HCT116 (cell line): ENCODE measurements around the gene MRS2. TPM values are rescaled to one million over a fixed set of nuclear protein-coding genes. Genes with fewer than 3 reads are reported as not detected.

Experiments used
- ATAC-seq: fragments of 200-7000 bp; cut with Tn5 transposase; 2 replicates; pipeline ENCODE4 v1.9.1; 2020; ENCODE audit warnings: mild to moderate bottlenecking, moderate library complexity
- BruUV-seq: library from RNA; stranded (reverse); fragments of 400-500 nt; replicated peaks from 2 replicates; lab custom pipeline; 2021; lab: Mats Ljungman, UMichigan
- CTCF ChIA-PET: fragments of 300-600 bp; sonication (Branson Sonifier 250); formaldehyde crosslinking; loops from one replicate; lab custom pipeline; 2021; ENCODE audit warnings: antibody characterized with exemption; lab: Charles Lee
- POLR2A ChIA-PET: fragments of 300-600, 350-600 bp; sonication (Branson Sonifier 250); formaldehyde crosslinking; loops from one replicate; lab custom pipeline; 2021; ENCODE audit warnings: antibody characterized with exemption; lab: Charles Lee
- RAD21 ChIA-PET, 2 experiments: fragments of 300-600 bp; sonication (Branson Sonifier 250); formaldehyde crosslinking; loops; one replicate each; lab custom pipeline; 2023; ENCODE audit warnings: low total read pairs in 2 of 2; ENCODE audit not compliant: uncharacterized antibody in 2 of 2, unreplicated experiment in 2 of 2, low non-redundant PET in 1 of 2; lab: Charles Lee
- DNase-seq: peaks from one replicate; pipeline ENCODE4 v3.0.0-alpha.2; 2010; ENCODE audit warnings: low read depth, low spot score
- H2AFZ ChIP-seq: fragments of 200-600 bp; shearing (Covaris generic), sonication (generic); 2 replicates; pipeline ENCODE4 v1.6.1; 2017; ENCODE audit warnings: low read depth, mixed run types, mixed read lengths, antibody characterized with exemption, low read length; ENCODE audit not compliant: poor library complexity, severe bottlenecking
- H3K27ac ChIP-seq: 2 replicates; pipeline ENCODE4 v1.5.1; 2012; ENCODE audit warnings: low read depth, low read length
- H3K27me3 ChIP-seq: fragments of 200-600 bp; sonication (generic); 2 replicates; pipeline ENCODE4 v1.6.1; 2016; ENCODE audit warnings: mixed run types, low read length, mixed read lengths; ENCODE audit not compliant: insufficient read depth
- H3K36me3 ChIP-seq, 2 experiments: fragments of 200-500 bp in 1 of 2; fragments of 200-600 bp in 1 of 2; sonication (Bioruptor generic) in 1 of 2; sonication (generic) in 1 of 2; 2 replicates each; pipeline versions ENCODE4 v1.5.1 to v1.6.1; 2014 to 2016; ENCODE audit warnings: low read length in 2 of 2, inconsistent platforms in 1 of 2, mixed read lengths in 1 of 2, mixed run types in 1 of 2; ENCODE audit not compliant: insufficient read depth in 2 of 2, control insufficient read depth in 1 of 2
- H3K4me1 ChIP-seq, 2 experiments: fragments of 200-600 bp in 1 of 2; sonication (generic) in 1 of 2; 2 replicates each; pipeline versions ENCODE4 v1.5.1 to v1.6.1; 2012 to 2017; ENCODE audit warnings: low read length in 2 of 2, inconsistent platforms in 1 of 2, mild to moderate bottlenecking in 1 of 2, mixed read lengths in 1 of 2, mixed run types in 1 of 2, moderate library complexity in 1 of 2; ENCODE audit not compliant: insufficient read depth in 2 of 2, control insufficient read depth in 1 of 2
- H3K4me2 ChIP-seq: fragments of 200-600 bp; sonication (generic); 2 replicates; pipeline ENCODE4 v1.6.1; 2017; ENCODE audit warnings: mixed run types, low read length, mixed read lengths
- H3K4me3 ChIP-seq, 2 experiments: fragments of 200-600 bp in 1 of 2; sonication (generic) in 1 of 2; replicated peaks in 1 of 2; 2 replicates each; pipeline ENCODE4 v1.5.1; 2011 to 2016; ENCODE audit warnings: low read length in 2 of 2, control low read depth in 1 of 2, low read depth in 1 of 2, mild to moderate bottlenecking in 1 of 2, mixed read lengths in 1 of 2, mixed run types in 1 of 2
- H3K79me2 ChIP-seq: fragments of 200-600 bp; sonication (generic); 2 replicates; pipeline ENCODE4 v1.6.1; 2017; ENCODE audit warnings: mild to moderate bottlenecking, mixed run types, low read length, moderate library complexity, mixed read lengths; ENCODE audit not compliant: insufficient read depth
- H3K9ac ChIP-seq: fragments of 200-600 bp; sonication (generic); 2 replicates; pipeline ENCODE4 v1.6.1; 2016; ENCODE audit warnings: low read length, mixed read lengths
- H3K9me2 ChIP-seq: fragments of 200-600 bp; sonication (generic), shearing (Covaris generic); 2 replicates; pipeline ENCODE4 v1.6.1; 2017; ENCODE audit warnings: mixed run types, mild to moderate bottlenecking, moderate library complexity; ENCODE audit not compliant: insufficient read depth
- H3K9me3 ChIP-seq, 2 experiments: fragments of 200-500 bp in 1 of 2; fragments of 200-600 bp in 1 of 2; sonication (Bioruptor generic) in 1 of 2; sonication (generic) in 1 of 2; 2 replicates each; pipeline ENCODE4 v1.6.1; 2014 to 2017; ENCODE audit warnings: low read length in 2 of 2, mixed read lengths in 2 of 2, inconsistent platforms in 1 of 2, low read depth in 1 of 2, mild to moderate bottlenecking in 1 of 2, mixed run types in 1 of 2, moderate library complexity in 1 of 2; ENCODE audit not compliant: control insufficient read depth in 1 of 2, insufficient read depth in 1 of 2
- H4K20me1 ChIP-seq: fragments of 200-600 bp; sonication (generic), shearing (Covaris generic); 2 replicates; pipeline ENCODE4 v1.6.1; 2017; ENCODE audit warnings: mixed run types, mild to moderate bottlenecking, moderate library complexity; ENCODE audit not compliant: insufficient read depth
- CBX3 ChIP-seq: IDR thresholded peaks from 2 replicates; pipeline ENCODE4 v1.6.1; 2012; ENCODE audit warnings: low read depth
- CEBPB ChIP-seq: IDR thresholded peaks from 2 replicates; pipeline ENCODE4 v1.6.1; 2012; ENCODE audit warnings: low read depth
- EGR1 ChIP-seq: IDR thresholded peaks from 2 replicates; pipeline ENCODE4 v1.6.1; 2012; ENCODE audit warnings: low read depth
- EZH2phosphoT487 ChIP-seq: fragments of 200-600 bp; IDR thresholded peaks from 2 replicates; pipeline ENCODE4 v1.6.1; 2018; ENCODE audit warnings: antibody characterized with exemption, borderline replicate concordance
- MAX ChIP-seq: IDR thresholded peaks from 2 replicates; pipeline ENCODE4 v1.6.1; 2012
- RAD21 ChIP-seq: IDR thresholded peaks from 2 replicates; pipeline ENCODE4 v1.6.1; 2012; ENCODE audit warnings: low read depth, mild to moderate bottlenecking
- SRF ChIP-seq: IDR thresholded peaks from 2 replicates; pipeline ENCODE4 v1.6.1; 2012; ENCODE audit warnings: low read depth
- intact Hi-C: fragments of 100-400 bp; cut with micrococcal nuclease; formaldehyde crosslinking; loops from 2 replicates; pipeline ENCODE4 v1.10.0; 2022
- total RNA-seq: library from RNA; stranded (reverse); gene quantifications from one replicate; pipeline ENCODE4 v1.2.1, GENCODE V29; 2021; ENCODE audit not compliant: unreplicated experiment
- TF ChIP-seq, protein P1 (sequence below): IDR thresholded peaks from 2 replicates; pipeline ENCODE4 v1.6.1; 2012
- TF ChIP-seq, protein P2 (sequence below): IDR thresholded peaks from 2 replicates; pipeline ENCODE4 v1.6.1; 2011; ENCODE audit warnings: mild to moderate bottlenecking, low read length, moderate library complexity; ENCODE audit not compliant: insufficient replicate concordance; ENCODE audit errors: extremely low read depth

Gene MRS2
- total RNA-seq, 1 experiment from 2014 or later, result 39.9 TPM

GRCh38 chr6:24376871-24377270 is 25.9 kb upstream of the MRS2 start:
- intact Hi-C loops, result no loop called here
- Histone ChIP-seq H3K4me2 (no peak overlapping the region), H3K4me1 (no peaks in the 10 kb centered on the region), H3K4me3 (no peak overlapping the region), H3K9me3 (no peaks in the 10 kb centered on the region), H3K9me2 (no peaks in the 10 kb centered on the region), H3K9ac (no peak overlapping the region), H2AFZ (no peak overlapping the region), H3K79me2 (no peaks in the 10 kb centered on the region), H3K36me3 (no peaks in the 10 kb centered on the region), H4K20me1 (no peaks in the 10 kb centered on the region), H3K27me3 (no peaks in the 10 kb centered on the region), H3K27ac (no peak overlapping the region)
- TF ChIP-seq RAD21 (no peak), EZH2phosphoT487 (no peak), SRF (no peak), CEBPB (no peak), EGR1 (no peak), MAX (no peak), CBX3 (no peak)
- TF ChIP-seq, protein P1, sequence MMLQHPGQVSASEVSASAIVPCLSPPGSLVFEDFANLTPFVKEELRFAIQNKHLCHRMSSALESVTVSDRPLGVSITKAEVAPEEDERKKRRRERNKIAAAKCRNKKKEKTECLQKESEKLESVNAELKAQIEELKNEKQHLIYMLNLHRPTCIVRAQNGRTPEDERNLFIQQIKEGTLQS, result no peak
- TF ChIP-seq, protein P2, sequence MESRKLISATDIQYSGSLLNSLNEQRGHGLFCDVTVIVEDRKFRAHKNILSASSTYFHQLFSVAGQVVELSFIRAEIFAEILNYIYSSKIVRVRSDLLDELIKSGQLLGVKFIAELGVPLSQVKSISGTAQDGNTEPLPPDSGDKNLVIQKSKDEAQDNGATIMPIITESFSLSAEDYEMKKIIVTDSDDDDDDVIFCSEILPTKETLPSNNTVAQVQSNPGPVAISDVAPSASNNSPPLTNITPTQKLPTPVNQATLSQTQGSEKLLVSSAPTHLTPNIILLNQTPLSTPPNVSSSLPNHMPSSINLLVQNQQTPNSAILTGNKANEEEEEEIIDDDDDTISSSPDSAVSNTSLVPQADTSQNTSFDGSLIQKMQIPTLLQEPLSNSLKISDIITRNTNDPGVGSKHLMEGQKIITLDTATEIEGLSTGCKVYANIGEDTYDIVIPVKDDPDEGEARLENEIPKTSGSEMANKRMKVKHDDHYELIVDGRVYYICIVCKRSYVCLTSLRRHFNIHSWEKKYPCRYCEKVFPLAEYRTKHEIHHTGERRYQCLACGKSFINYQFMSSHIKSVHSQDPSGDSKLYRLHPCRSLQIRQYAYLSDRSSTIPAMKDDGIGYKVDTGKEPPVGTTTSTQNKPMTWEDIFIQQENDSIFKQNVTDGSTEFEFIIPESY, result no peak
- no TSS peak for BruUV-seq
- ChIA-PET CTCF (interaction anchor here (0.8 kb wide), 1 partner anchor 12 kb away, joined by 3 read pairs; no protein-coding TSS in a partner anchor), RAD21 (no interaction called here), POLR2A (no interaction called here)
- ATAC-seq (no peak), DNase-seq (no peak)
